ENCODE results near the gene TRMT11.

DNA sequence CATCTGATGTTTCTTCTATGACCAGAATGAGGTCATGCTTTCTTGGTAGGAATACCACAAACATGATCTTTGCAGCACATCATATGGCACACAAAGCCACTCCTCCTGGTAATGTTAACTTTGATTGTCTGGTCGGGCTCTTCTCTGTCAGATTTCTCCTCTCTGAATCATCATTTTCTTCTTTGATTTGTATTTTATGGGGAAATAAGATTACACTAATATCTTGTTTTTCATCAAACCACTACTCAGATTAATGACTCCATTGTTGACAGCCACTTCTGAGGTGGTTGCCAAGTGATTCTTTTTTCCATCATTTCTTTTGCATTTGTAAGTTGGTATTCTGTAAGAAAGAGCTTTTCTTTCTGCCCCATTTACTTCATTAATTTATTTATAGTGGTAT, 29.5 kb downstream of the TRMT11 start:
- TF ChIP-seq RFX5 (IDR thresholded peaks at IDR 0.05; ENCODE audit: low read depth, low read length) (no peak), BHLHE40 (IDR thresholded peaks at IDR 0.05; ENCODE audit: low read length) (no peak), ZNF146 (CRISPR knock-in tag; IDR thresholded peaks at IDR 0.05; ENCODE audit: unreplicated experiment) (no peak), MAZ (CRISPR knock-in tag; conservative IDR thresholded peaks at IDR 0.05 in 1 of 2, IDR thresholded peaks at IDR 0.05 in 1 of 2) (no peak), FOXM1 (IDR thresholded peaks at IDR 0.05; ENCODE audit: low read depth) (no peak), FOXM1 (CRISPR knock-in tag; IDR thresholded peaks at IDR 0.05; ENCODE audit: low read depth) (no peak), KLF16 (IDR thresholded peaks at IDR 0.05) (no peak), ZNF124 (CRISPR knock-in tag; IDR thresholded peaks at IDR 0.05) (no peak), NFRKB (IDR thresholded peaks at IDR 0.05; ENCODE audit: low read depth) (no peak)
- TF ChIP-seq, protein P1, sequence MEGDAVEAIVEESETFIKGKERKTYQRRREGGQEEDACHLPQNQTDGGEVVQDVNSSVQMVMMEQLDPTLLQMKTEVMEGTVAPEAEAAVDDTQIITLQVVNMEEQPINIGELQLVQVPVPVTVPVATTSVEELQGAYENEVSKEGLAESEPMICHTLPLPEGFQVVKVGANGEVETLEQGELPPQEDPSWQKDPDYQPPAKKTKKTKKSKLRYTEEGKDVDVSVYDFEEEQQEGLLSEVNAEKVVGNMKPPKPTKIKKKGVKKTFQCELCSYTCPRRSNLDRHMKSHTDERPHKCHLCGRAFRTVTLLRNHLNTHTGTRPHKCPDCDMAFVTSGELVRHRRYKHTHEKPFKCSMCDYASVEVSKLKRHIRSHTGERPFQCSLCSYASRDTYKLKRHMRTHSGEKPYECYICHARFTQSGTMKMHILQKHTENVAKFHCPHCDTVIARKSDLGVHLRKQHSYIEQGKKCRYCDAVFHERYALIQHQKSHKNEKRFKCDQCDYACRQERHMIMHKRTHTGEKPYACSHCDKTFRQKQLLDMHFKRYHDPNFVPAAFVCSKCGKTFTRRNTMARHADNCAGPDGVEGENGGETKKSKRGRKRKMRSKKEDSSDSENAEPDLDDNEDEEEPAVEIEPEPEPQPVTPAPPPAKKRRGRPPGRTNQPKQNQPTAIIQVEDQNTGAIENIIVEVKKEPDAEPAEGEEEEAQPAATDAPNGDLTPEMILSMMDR (IDR thresholded peaks at IDR 0.05 in 2 of 3, conservative IDR thresholded peaks at IDR 0.05 in 1 of 3; ENCODE audit: insufficient read depth in 2 of 3, low read depth in 1 of 3, low read length in 3 of 3): no peak

All from K562 (cell line).